Effector memory CD8-positive, alpha-beta T cell (primary cell): ENCODE measurements around the gene HEG1.

Source experiments
- ATAC-seq: fragments of 150-1000 bp; cut with Tn5 transposase; replicated peaks from 2 replicates; pipeline ENCODE4 v1.10.0; 2021; ENCODE audit warnings: mild to moderate bottlenecking, moderate library complexity
- DNase-seq, 3 experiments: peaks; one replicate each; pipeline ENCODE4 v3.0.0; 2021
- H3K27ac Mint-ChIP-seq, 2 donors: one replicate each; pipeline ENCODE4 v1.8.0; 2022; ENCODE audit warnings: mild to moderate bottlenecking in 2 of 2, mixed read lengths in 2 of 2, moderate library complexity in 2 of 2
- H3K27me3 Mint-ChIP-seq, 2 donors: one replicate each; pipeline ENCODE4 v1.8.0; 2022; ENCODE audit warnings: mixed read lengths in 2 of 2
- H3K36me3 Mint-ChIP-seq: one replicate; pipeline ENCODE4 v1.8.0; 2022; ENCODE audit warnings: mild to moderate bottlenecking, moderate library complexity, mixed read lengths; ENCODE audit not compliant: insufficient read depth
- H3K4me1 Mint-ChIP-seq, 2 donors: one replicate each; pipeline ENCODE4 v1.8.0; 2022; ENCODE audit warnings: low read depth in 2 of 2, mixed read lengths in 2 of 2
- H3K4me3 Mint-ChIP-seq, 2 donors: one replicate each; pipeline ENCODE4 v1.8.0; 2022; ENCODE audit warnings: mild to moderate bottlenecking in 2 of 2, mixed read lengths in 2 of 2, moderate library complexity in 2 of 2
- H3K9me3 Mint-ChIP-seq, 2 donors: one replicate each; pipeline ENCODE4 v1.8.0; 2022; ENCODE audit warnings: mixed read lengths in 2 of 2

HEG1 gene

GRCh38 chr3:124950026-124950425 lies 105.8 kb downstream of the HEG1 start:
- Mint-ChIP-seq H3K27me3 (peaks cover 5 to 11% of the 10 kb centered on the region in 2 donors), H3K9me3 (no peaks in the 10 kb centered on the region), H3K4me1 (no peaks in the 10 kb centered on the region), H3K36me3 (peaks cover 2% of the 10 kb centered on the region), H3K27ac (no peak overlapping the region), H3K4me3 (no peak overlapping the region)
- ATAC-seq (no peak), DNase-seq (no peak)

- Mint-ChIP-seq H3K9me3 (no peaks in the 10 kb centered on the region), H3K36me3 (no peaks in the 10 kb centered on the region), H3K4me3 (no peak overlapping the region), H3K27me3 (peaks cover 9 to 11% of the 10 kb centered on the region in 2 donors), H3K27ac (no peak overlapping the region), H3K4me1 (no peaks in the 10 kb centered on the region)
- DNase-seq (no peak), ATAC-seq (no peak)
These were observed 113.2 kb downstream of the HEG1 start for GRCh38 chr3:124942613-124943012.

- Mint-ChIP-seq H3K27me3 (peaks cover 11 to 18% of the 10 kb centered on the region in 2 donors), H3K36me3 (no peaks in the 10 kb centered on the region), H3K9me3 (no peaks in the 10 kb centered on the region), H3K4me1 (no peaks in the 10 kb centered on the region), H3K4me3 (no peak overlapping the region), H3K27ac (no peak overlapping the region)
- no peak for ATAC-seq
- no peak for DNase-seq
These were observed 114.0 kb downstream of the HEG1 start for GRCh38 chr3:124941771-124942170.

- Mint-ChIP-seq H3K27ac (no peak overlapping the region), H3K9me3 (no peaks in the 10 kb centered on the region), H3K4me3 (no peak overlapping the region), H3K4me1 (no peaks in the 10 kb centered on the region), H3K36me3 (no peaks in the 10 kb centered on the region), H3K27me3 (peaks cover 14 to 26% of the 10 kb centered on the region in 2 donors)
- DNase-seq (no peak), ATAC-seq (no peak)
These were observed 116.1 kb downstream of the HEG1 start for GRCh38 chr3:124939661-124940060.

GRCh38 chr3:124938896-124939295 lies 116.9 kb downstream of the HEG1 start:
- no peaks in the 10 kb centered on the region for H3K9me3 Mint-ChIP-seq
- no peak overlapping the region for H3K27ac Mint-ChIP-seq
- no peaks in the 10 kb centered on the region for H3K36me3 Mint-ChIP-seq
- peaks cover 12 to 30% of the 10 kb centered on the region in 2 donors for H3K27me3 Mint-ChIP-seq
- DNase-seq, result no peak
- H3K4me3 Mint-ChIP-seq, result no peak overlapping the region
- no peaks in the 10 kb centered on the region for H3K4me1 Mint-ChIP-seq
- no peak for ATAC-seq

GRCh38 chr3:124937049-124937448 lies 118.7 kb downstream of the HEG1 start:
- Mint-ChIP-seq H3K4me3 (no peak overlapping the region), H3K27ac (no peak overlapping the region), H3K9me3 (no peaks in the 10 kb centered on the region), H3K27me3 (peaks cover 17 to 35% of the 10 kb centered on the region in 2 donors), H3K36me3 (no peaks in the 10 kb centered on the region), H3K4me1 (no peaks in the 10 kb centered on the region)
- no peak for DNase-seq
- no peak for ATAC-seq

- ATAC-seq (no peak), DNase-seq (no peak)
- no peaks in the 10 kb centered on the region for H3K9me3 Mint-ChIP-seq
- H3K27ac Mint-ChIP-seq, result no peak overlapping the region
- no peaks in the 10 kb centered on the region for H3K36me3 Mint-ChIP-seq
- no peak overlapping the region for H3K4me3 Mint-ChIP-seq
- H3K27me3 Mint-ChIP-seq, result peaks cover 17 to 35% of the 10 kb centered on the region in 2 donors
- H3K4me1 Mint-ChIP-seq, result no peaks in the 10 kb centered on the region
These were observed 119.8 kb downstream of the HEG1 start for GRCh38 chr3:124935794-124936542.

GRCh38 chr3:124935264-124935663 lies 120.5 kb downstream of the HEG1 start:
- ATAC-seq, result no peak
- no peak for DNase-seq
- H3K36me3 Mint-ChIP-seq, result no peaks in the 10 kb centered on the region
- H3K9me3 Mint-ChIP-seq, result no peaks in the 10 kb centered on the region
- no peak overlapping the region for H3K4me3 Mint-ChIP-seq
- H3K27me3 Mint-ChIP-seq, result peaks cover 17 to 38% of the 10 kb centered on the region in 2 donors
- H3K4me1 Mint-ChIP-seq, result no peaks in the 10 kb centered on the region
- H3K27ac Mint-ChIP-seq, result no peak overlapping the region

- Mint-ChIP-seq H3K4me1 (no peaks in the 10 kb centered on the region), H3K4me3 (no peak within 1 kb of the TSS), H3K9me3 (no peaks in the 10 kb centered on the region), H3K27ac (no peak within 1 kb of the TSS), H3K36me3 (no peaks in the 10 kb centered on the region), H3K27me3 (peaks cover 11 to 44% of the 10 kb centered on the region in 2 donors)
- DNase-seq, result no peak
- no peak for ATAC-seq
These were observed 121.2 kb downstream of the HEG1 start, which contains the start of gene MUC13 for GRCh38 chr3:124934577-124934976. TSS of gene MUC13 (minus strand) at chr3:124934751. CDS start at chr3:124934712, 39 bp downstream.

- Mint-ChIP-seq H3K27ac (peak overlapping the region in 1 of 2 donors; percentile 57), H3K9me3 (no peaks in the 10 kb centered on the region), H3K27me3 (peaks cover 8 to 21% of the 10 kb centered on the region in 2 donors), H3K4me1 (peaks cover 2 to 4% of the 10 kb centered on the region in 2 donors), H3K36me3 (no peaks in the 10 kb centered on the region), H3K4me3 (no peak overlapping the region)
- DNase-seq (peak; percentile 55 to 56 (median 56)), ATAC-seq (peak; percentile 68)
These were observed 127.2 kb downstream of the HEG1 start for GRCh38 chr3:124928333-124929202.

GRCh38 chr3:124927574-124928045 lies 128.2 kb downstream of the HEG1 start:
- H3K27me3 Mint-ChIP-seq, result peaks cover 6 to 19% of the 10 kb centered on the region in 2 donors
- peaks cover 2 to 4% of the 10 kb centered on the region in 2 donors for H3K4me1 Mint-ChIP-seq
- H3K27ac Mint-ChIP-seq, result no peak overlapping the region
- DNase-seq, result no peak
- no peaks in the 10 kb centered on the region for H3K36me3 Mint-ChIP-seq
- H3K9me3 Mint-ChIP-seq, result no peaks in the 10 kb centered on the region
- H3K4me3 Mint-ChIP-seq, result no peak overlapping the region
- no peak for ATAC-seq

- Mint-ChIP-seq H3K36me3 (peaks cover 3% of the 10 kb centered on the region), H3K4me1 (peaks cover 2 to 4% of the 10 kb centered on the region in 2 donors), H3K27ac (no peak overlapping the region), H3K27me3 (peaks cover 6 to 19% of the 10 kb centered on the region in 2 donors), H3K4me3 (no peak overlapping the region), H3K9me3 (no peaks in the 10 kb centered on the region)
- no peak for DNase-seq
- ATAC-seq, result no peak
These were observed 129.2 kb downstream of the HEG1 start for GRCh38 chr3:124926426-124927101.

GRCh38 chr3:124924741-124925140 lies 131.1 kb downstream of the HEG1 start:
- H3K27ac Mint-ChIP-seq, result no peak overlapping the region
- peaks cover 6 to 20% of the 10 kb centered on the region in 2 donors for H3K27me3 Mint-ChIP-seq
- peaks cover 4% of the 10 kb centered on the region for H3K36me3 Mint-ChIP-seq
- H3K4me1 Mint-ChIP-seq, result peaks cover 2 to 4% of the 10 kb centered on the region in 2 donors
- H3K4me3 Mint-ChIP-seq, result no peak overlapping the region
- no peak for DNase-seq
- ATAC-seq, result no peak
- no peaks in the 10 kb centered on the region for H3K9me3 Mint-ChIP-seq
